Central memory CD4-positive, alpha-beta T cell (primary cell): Measurements from ENCODE around the gene BRINP3.

Source experiments
- DNase-seq: peaks from one replicate; pipeline ENCODE4 v3.0.0; 2022

The BRINP3 gene

GRCh38 chr1:190320952-190321351 is 156.7 kb downstream of the BRINP3 start:
- DNase-seq = no peak

- no peak for DNase-seq
These were observed 164.9 kb downstream of the BRINP3 start for GRCh38 chr1:190312763-190313162.

DNA sequence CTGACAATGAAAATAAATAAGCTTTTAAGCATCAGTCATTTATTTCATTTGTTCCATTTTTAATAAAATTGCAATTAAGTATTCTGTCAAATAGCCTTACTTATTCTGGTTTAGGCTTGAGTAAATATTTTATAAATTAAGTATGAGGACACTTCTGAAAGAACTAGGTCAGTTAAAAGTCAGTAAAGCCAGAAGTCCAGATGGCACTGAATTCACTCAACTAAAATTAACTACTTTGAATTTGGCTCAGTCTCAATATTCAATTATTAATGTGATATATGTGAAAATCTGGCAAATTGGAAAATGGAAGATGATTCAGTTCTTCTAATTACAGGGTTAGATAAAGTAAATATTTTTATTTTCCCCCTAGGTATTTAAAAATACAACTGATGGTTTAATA is 174.2 kb downstream of the BRINP3 start:
- DNase-seq = no peak

DNA sequence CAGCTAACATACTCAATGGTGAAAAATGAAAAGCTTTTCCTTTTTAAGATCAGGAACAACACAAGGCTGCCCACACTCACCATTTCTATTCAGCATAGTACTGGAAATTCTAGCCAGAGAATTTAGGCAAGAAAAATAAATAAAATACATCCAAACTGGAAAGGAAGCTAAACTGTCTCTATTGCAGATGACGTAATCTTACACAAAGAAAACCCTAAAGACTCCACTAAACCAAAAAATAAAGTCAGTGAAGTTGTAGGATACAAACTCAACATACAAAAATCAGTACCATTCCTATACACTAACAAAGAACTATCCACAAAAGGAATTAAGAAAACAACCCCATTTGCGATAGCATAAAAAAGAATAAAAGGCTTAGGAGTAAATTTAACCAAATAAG is 181.2 kb downstream of the BRINP3 start:
- DNase-seq = no peak

DNA sequence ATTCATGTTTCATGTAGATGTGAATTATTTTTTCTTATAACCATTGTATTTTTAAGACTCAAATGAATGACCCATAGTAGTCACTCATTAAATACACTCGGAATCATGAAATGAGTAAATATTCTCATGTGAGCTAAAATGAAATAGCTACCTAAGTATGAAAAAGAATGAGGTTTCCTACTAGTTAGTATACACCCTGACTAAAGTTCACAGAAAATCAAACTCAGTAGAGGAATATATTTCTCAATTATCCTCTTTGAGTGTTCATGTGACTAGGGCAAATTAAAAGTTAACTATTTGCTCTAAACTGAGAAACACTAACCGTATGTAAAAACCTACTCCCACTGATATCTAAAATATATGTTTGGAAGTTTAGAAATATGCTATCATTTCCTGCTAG is 187.8 kb downstream of the BRINP3 start:
- DNase-seq = no peak

GRCh38 chr1:190286111-190286510 is 191.6 kb downstream of the BRINP3 start:
- DNase-seq = no peak

GRCh38 chr1:190277107-190277506 is 200.6 kb downstream of the BRINP3 start:
- DNase-seq = no peak

GRCh38 chr1:190274721-190275120 is 202.9 kb downstream of the BRINP3 start:
- no peak for DNase-seq

DNA sequence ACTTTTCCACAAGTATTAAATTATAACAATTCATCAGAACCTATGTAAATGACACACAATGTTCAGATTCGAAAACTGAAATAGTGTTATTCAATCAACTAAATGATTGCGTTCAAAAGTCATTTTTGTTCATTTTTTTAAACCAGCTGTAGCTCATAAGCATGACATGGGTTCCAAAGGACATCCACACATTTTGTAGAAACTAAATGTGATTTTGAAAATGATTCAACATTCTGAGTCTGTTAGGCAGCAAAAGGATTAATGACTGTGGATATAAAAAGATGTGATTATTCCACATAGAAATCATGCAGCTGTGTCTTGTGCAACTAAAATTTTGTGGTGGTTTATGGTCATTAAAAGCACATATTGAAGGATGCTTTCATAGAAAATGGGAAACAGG is 204.5 kb downstream of the BRINP3 start:
- no peak for DNase-seq

- no peak for DNase-seq
These were observed 215.1 kb downstream of the BRINP3 start for GRCh38 chr1:190262538-190262937.

DNA sequence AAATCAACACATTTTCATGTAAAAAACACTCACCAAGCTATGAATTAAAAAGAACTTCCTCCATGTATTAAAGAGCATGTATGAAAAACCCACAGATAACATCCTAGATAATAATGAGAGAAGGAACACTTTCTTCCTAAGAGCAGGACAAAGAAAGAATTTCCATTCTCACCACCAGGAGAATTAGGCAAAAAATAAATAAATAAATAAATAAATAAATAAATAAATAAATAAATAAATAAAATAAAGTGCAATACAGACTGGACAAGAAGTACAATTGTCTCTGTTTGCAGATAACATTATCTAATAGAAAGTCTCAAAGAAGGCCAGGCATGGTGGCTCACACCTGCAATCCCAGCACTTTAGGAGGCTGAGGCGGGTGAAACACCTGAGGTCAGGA is 218.2 kb downstream of the BRINP3 start:
- no peak for DNase-seq

DNA sequence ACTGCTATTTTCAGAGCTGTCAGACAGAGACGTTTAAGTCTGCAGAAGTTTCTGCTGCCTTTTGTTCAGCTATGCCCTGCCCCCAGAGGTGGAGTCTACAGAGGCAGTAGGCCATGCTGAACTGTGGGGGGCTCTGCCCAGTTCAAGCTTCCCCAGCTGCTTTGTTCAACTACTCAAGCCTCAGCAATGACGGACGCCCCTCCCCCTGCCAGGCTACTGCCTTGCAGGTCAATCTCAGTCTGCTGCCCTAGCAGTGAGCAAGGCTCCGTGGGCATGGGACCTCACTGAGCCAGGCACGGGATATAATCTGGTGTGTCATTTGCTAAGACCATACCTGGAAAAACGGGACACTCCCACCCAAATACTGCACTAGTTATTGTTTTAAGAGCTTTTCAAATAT is 219.7 kb downstream of the BRINP3 start:
- no peak for DNase-seq

DNA sequence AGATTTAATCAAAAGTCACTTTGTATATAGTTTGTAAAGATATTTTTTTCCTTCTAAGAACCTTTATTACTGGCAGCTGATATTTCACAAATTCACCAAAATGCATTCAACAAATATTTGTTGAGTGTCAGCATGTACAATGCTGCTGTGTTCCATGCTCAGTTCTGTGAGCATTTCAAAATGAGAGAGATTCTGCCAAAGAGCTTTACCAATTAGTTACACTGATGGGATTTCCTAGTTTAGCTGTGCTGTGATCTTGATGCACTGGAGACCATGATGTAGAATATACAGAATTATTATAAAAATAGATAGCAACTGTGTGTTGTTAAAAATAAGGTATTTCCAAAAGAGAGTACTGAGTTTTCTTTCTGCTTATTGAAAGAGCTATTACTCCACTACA is 225.6 kb downstream of the BRINP3 start:
- no peak for DNase-seq

DNA sequence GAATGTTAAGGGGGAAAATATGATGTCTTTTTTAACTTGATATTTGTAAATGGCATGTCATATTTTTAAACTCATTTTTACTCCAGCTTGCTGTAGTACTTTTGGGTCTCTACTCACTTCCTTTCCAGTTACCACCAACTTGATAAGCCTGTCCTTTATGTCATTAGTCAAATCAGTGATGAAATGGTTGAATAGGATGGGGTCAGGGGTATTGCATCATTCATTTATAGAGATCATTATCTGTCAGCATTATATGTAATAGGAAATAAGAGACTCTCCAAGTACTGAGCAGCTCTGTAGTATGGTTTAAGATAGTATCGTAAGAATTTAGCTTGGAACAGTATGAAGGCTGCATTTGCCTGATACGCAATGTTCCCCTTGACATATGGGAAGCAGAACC is 227.3 kb downstream of the BRINP3 start:
- no peak for DNase-seq

GRCh38 chr1:190244406-190244805 is 233.3 kb downstream of the BRINP3 start:
- DNase-seq = no peak

DNA sequence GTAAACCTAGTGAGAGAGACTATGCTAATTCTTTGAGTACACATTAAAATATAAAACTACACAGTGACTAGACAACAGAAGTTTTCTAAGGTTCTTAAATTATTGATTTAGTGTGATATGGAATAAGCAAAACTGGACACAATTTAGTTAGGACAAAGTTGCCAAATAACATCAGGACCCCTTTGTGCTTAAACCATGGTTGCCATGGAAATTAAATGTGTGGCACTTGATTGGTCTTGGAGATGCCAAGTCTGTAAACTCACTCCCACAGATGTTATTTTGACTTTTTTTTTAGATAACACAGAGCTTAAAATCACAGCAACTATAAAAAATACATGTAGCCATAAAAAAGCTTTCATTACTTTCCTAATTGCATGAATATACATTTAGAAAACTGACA is 234.6 kb downstream of the BRINP3 start:
- DNase-seq = no peak

DNA sequence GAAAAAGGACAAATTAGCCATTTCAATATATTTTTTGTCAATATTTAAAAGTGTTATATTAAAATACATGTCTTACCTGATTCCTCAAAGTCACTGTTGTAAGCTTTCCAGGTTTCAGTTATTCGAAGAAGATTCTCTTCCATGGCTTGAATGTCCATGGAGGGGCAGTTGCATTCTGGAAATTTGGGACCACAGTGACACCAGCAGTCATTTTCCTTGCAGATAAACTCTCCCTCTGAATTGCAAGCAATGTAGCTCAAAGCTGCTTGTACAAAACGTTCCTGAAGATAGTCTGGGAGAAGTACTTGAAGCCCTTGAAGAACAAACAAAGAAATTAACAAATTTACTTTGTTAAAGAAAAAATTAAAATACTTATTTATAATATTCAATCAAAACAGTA is 251.7 kb downstream of the BRINP3 start:
- no peak for DNase-seq

DNA sequence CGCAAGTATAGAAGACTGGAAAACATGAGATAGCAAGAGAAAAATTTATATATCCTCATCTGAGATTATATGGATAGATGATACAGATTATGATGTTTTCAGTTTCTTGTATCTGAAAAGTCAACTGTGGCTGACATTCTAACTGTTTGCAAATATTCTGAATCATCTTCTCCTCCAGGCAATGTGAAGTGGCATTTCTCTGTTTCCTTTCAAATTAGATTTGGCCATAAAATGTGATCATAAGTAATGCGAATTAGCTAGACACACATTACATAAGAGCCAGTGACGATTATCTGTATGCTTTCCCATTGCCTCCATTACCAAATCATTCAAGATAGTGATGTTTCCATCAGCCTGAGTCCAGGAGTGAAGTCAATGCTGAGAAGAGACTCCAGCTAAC is 265.2 kb downstream of the BRINP3 start:
- DNase-seq = no peak

GRCh38 chr1:190207733-190208132 is 269.9 kb downstream of the BRINP3 start:
- DNase-seq = no peak

GRCh38 chr1:190205713-190206112 is 272.0 kb downstream of the BRINP3 start:
- no peak for DNase-seq

DNA sequence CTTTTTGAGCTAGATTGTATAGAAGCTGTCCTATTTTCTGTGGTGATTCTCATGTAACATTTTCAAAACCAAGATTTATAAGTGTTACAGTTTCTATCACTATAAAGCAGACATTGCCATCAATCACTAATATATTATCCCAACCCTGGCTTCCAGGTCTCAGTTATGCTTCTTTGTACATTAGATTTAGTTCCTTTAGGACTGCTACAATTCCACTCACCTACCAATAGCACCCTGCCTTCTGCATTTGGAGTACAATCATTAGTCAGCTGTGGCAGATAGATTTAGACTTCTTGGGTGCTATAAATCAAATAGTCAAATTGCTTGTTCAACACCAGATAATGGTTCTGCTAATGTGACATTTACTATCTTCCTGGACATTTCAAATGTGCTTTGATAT is 281.6 kb downstream of the BRINP3 start:
- no peak for DNase-seq

- no peak for DNase-seq
These were observed 284.1 kb downstream of the BRINP3 start for GRCh38 chr1:190193508-190194115.

DNA sequence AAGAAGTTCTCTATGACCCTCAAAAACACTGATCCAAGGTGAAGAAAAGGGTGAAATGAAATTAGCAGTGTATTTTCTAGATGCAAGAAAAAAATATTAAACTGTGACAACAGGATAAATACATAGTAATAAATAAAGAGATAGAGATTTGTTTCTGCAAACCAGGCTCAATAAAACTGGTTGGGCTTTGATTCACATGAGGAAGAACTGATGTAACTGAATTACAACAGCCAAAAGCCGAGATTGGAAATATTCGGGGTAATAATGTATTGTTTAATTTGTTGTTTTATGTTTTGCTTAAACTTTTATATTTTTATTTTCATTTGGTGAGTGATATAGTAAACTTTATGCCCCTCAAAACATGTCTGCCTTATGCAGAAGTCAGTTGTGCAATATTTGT is 285.0 kb downstream of the BRINP3 start:
- DNase-seq = no peak

GRCh38 chr1:190183588-190183987 is 294.1 kb downstream of the BRINP3 start:
- no peak for DNase-seq

GRCh38 chr1:190179817-190180216 is 297.8 kb downstream of the BRINP3 start:
- no peak for DNase-seq

DNA sequence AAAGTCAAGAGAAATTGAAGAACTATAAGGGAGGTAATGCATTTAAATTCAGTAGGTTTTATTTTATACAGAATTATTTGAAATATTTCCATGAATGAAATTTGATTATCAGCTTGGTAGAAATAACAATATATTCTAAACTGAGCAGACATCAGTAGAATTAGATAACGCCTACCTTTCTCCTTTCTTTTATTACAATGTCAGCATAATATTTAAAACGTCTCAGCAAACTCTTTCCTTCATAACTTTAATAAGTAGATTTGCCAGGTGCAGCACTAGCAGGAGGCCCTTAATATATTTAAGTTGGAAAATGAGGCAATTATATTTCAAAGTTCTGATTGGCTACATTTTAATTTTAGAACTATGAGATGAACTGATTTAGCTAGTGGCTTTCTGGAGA is 298.8 kb downstream of the BRINP3 start:
- DNase-seq = no peak
